NCI-H1417 treated with DMSO at 0.1 percent for 48 hours (cell line): Measurements from ENCODE around the gene LEMD3.

ENCODE experiments used
- DNase-seq: peaks from one replicate; lab custom pipeline; 2025; lab: John Stamatoyannopoulos, UW

Gene LEMD3

GRCh38 chr12:65169320-65170208, at the start of gene LEMD3:
Gene LEMD3 (plus strand): TSS chr12:65169583. CDS start chr12:65169597, 14 bp downstream.
- DNase-seq: peak; percentile 92

- peak; percentile 16 for DNase-seq
Measured at GRCh38 chr12:65121049-65121955, 48.1 kb upstream of the LEMD3 start, which contains the start of gene WIF1. Gene WIF1 (minus strand): TSS chr12:65121305. CDS start chr12:65121191, 114 bp downstream.

GRCh38 chr12:65121956-65122469, 47.4 kb upstream of the LEMD3 start:
- no peak for DNase-seq

- DNase-seq: no peak
Measured at GRCh38 chr12:65122703-65123102, 46.7 kb upstream of the LEMD3 start.

- peak; percentile 9 for DNase-seq
Measured at GRCh38 chr12:65123435-65124063, 45.8 kb upstream of the LEMD3 start.

- DNase-seq: no peak
Measured at GRCh38 chr12:65125247-65125646, 44.1 kb upstream of the LEMD3 start.

GRCh38 chr12:65125975-65126374, 43.4 kb upstream of the LEMD3 start:
- DNase-seq: no peak

- DNase-seq: no peak
Measured at GRCh38 chr12:65126482-65126881, 42.9 kb upstream of the LEMD3 start.

- no peak for DNase-seq
Measured at GRCh38 chr12:65133879-65134278, 35.5 kb upstream of the LEMD3 start.

GRCh38 chr12:65139389-65139788, 30.0 kb upstream of the LEMD3 start:
- no peak for DNase-seq

GRCh38 chr12:65140738-65141137, 28.6 kb upstream of the LEMD3 start:
- DNase-seq: no peak

GRCh38 chr12:65147312-65147905, 22.0 kb upstream of the LEMD3 start:
- DNase-seq: no peak

- DNase-seq: no peak
Measured at GRCh38 chr12:65152012-65152411, 17.4 kb upstream of the LEMD3 start.

GRCh38 chr12:65152596-65152995, 16.8 kb upstream of the LEMD3 start:
- no peak for DNase-seq

- no peak for DNase-seq
Measured at GRCh38 chr12:65155784-65156183, 13.6 kb upstream of the LEMD3 start.

GRCh38 chr12:65156366-65156841, 13.0 kb upstream of the LEMD3 start:
- no peak for DNase-seq

- no peak for DNase-seq
Measured at GRCh38 chr12:65157091-65157490, 12.3 kb upstream of the LEMD3 start.

GRCh38 chr12:65162609-65163008, 6.8 kb upstream of the LEMD3 start:
- DNase-seq: no peak

- DNase-seq: no peak
Measured at GRCh38 chr12:65164244-65164643, 5.1 kb upstream of the LEMD3 start.

GRCh38 chr12:65164774-65165173, 4.6 kb upstream of the LEMD3 start:
- DNase-seq: no peak

GRCh38 chr12:65168681-65169319, 583 bp upstream of the LEMD3 start:
- no peak for DNase-seq
